Stimulated activated CD8-positive, alpha-beta memory T cell treated with anti-CD3 and anti-CD28 coated beads, Interleukin-15, amount 100 ng/mL, for 1 hour (primary cell): ENCODE data around the gene SFTA2.

ENCODE experiments used
- DNase-seq: peaks from one replicate; pipeline ENCODE4 v3.0.0-alpha.2; 2020; ENCODE audit warnings: low read depth

SFTA2 gene

GRCh38 chr6:30889921-30890645 lies 41.9 kb downstream of the SFTA2 start:
- no peak for DNase-seq

DNA sequence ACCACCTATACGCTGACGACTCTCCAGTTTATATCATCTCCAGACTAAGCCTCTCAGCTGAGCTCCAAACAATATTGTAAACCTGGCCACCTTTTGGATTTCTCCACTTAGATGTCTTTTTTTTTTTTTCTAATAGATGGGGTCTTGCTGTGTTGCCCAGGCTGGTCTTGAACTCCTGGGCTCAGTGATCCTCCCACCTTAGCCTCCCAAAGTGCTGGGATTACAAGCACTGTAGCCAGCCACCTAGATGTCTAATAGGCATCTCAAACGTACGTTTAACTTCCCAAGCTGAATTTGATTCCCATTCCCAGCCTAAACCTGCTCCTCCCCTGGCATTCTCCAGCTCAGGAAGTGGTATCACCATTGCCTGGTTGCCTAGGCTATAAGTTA lies 42.5 kb downstream of the SFTA2 start:
- no peak for DNase-seq

- DNase-seq = no peak
Observed at GRCh38 chr6:30888816-30889495, 43.0 kb downstream of the SFTA2 start.

DNA sequence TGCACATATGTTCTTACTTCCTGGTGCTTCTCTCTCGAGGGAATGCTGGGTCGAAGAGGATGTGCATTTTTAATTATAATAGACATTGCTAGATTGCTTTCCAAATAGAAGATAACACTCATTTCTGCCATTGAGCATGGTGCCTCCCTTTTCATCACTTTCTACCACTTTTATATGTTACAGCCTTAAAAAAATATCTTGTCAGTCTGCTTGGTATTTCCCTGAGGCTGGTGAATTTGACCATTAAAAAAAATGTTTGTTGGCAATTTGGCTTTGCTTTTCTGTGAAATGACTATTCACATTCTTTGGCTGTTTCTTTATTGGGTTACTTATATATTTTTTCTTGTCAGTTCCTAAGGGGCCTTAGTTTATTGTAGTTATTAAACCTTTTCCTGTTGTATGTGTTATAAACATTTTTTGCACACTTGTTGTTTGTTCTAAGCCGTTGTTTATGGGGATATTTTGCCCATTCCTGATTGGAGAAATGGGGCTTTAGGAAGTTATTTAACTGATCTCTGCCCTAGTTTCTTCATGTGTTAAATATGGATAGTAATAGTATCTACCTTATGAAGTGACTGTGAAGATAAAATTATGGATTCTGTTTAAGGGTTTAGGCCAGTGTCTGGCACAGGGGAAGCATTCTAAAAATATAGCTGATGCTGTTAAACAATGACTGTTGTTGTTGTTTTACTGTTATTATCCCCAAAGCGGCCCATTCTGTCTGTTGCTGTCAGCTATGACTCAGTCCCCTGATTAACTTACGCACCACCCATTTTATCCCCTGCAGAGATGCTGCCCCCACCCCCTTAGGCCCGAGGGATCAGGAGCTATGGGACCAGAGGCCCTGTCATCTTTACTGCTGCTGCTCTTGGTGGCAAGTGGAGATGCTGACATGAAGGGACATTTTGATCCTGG lies 43.8 kb downstream of the SFTA2 start:
- DNase-seq = no peak

GRCh38 chr6:30886897-30887255 lies 45.1 kb downstream of the SFTA2 start:
- DNase-seq = no peak

GRCh38 chr6:30885999-30886896 lies 45.7 kb downstream of the SFTA2 start:
- DNase-seq = no peak

GRCh38 chr6:30885481-30885998 lies 46.4 kb downstream of the SFTA2 start:
- no peak for DNase-seq

- no peak for DNase-seq
Observed at GRCh38 chr6:30884521-30885480, 47.2 kb downstream of the SFTA2 start.

DNA sequence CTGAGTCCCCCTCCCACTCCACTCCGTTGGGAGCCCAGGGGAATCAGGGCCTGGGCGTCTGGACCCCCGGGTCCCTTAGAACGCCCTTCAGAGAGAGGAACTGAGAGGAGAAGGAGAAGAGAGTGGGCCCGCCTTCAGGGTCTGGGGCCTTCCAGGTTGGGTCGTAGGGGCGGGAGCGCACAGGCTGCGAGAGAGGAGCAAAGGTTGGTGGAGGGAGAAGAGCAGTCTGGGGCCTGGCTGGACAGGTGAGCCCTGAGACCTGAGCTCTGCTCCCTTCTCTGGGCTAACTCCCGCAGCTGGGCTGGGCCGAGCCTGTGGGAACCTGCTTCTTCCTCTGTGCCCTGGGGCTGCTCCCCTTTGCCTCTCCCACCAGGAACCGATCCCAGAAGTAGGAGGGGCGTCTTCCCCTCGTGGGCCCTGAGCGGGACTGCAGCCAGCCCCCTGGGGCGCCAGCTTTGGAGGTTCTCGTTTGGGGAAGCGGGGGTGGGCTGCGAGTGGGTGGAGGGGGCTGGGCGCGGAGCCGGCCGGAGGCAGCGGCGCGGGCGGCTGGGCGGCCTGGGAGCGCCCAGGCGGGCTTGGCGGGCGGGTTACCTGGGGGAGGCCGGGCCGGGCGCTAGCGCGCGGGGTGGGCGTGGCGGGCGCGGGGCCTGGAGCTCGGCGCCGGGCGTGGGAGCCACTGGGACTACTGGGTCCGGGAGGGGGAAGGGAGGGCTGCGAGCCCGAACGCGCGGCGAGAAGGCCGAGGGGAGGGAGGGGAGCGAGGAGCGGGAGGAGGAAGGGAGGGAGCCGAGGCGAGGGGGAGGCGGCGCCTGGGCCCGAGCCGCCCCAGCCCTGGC lies 48.1 kb downstream of the SFTA2 start, which contains the start of gene DDR1:
TSS of gene DDR1 (plus strand) at position 835 of the 836 bp plus-strand sequence. CDS start 4,211 bp downstream, outside the sequence.
- DNase-seq = no peak

DNA sequence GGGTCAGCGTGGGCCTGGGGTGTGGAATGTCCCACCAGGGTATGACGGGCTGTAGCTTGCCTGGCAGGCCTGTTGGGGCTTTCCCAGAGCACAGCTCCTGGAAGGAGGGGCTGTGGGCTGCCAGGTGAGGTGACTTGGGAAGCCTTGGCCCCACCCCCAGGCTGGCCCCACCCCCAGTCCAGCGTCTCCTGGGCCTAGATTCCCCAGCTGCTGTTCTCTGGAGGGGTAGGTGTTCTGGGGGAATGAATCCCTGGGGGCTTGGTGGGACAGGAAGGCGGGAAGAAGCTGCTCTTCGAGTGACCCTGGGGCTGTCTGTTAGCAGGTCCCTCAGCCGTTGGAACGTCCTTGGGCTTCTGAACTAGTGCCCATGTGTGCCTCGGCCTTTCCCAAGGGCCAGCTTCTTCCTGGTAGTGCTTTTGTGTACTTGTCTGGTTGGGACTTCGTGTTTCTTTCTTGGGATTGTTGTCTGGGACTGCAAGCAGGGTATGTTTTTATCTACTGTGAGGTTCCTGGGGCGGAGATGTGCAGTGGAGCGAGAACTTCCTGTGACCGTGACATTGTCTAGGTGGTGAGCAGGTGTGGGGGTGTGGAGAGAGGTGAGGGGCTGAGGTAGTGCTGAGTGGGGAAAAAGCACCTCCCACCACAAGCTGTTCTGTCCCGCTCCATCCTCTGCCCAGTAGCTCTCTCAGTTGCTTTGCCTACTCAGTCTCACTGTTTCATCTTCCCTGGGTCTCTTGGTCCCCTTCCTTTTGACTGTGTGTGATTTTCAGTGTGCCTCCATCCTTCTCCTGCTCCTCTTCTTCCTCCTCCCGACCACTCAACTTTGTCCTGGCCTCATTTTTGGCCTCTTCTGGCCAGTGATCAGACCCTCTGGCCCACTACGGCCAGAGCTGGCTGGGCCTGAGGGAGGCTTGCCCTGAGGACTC lies 48.9 kb downstream of the SFTA2 start:
- DNase-seq = no peak

DNA sequence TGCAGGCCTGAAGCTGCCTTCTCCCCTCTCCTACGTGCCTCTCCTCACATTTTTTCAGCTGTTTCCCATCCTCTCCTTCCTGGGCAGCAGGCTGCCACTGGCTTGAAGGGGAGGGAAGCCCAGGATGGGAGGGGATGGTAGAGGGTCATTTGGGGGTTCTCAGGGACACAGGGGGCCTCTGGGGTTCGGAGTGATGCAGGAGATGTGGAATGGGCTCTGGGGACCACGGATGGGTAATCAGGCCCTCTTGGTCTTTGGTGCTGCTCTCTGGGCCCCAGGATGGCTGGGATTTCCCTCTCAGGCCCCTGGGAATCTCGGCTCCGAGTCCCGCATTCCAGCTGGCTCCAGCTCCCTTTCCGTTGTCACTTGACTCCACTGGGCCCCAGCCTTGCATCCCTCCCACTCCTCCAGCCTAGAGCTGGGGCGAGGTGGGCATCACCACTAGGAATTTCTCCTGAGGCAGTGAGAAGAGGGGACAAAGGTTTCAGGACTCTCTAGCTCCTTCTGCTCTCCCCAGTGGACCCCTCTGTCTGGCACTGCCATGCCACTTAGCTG lies 49.7 kb downstream of the SFTA2 start:
- DNase-seq = no peak

- no peak for DNase-seq
Observed at GRCh38 chr6:30881392-30882203, 50.4 kb downstream of the SFTA2 start.
